SK-N-SH (cell line): ENCODE measurements around the gene NHSL1. TPM values are rescaled to one million over a fixed set of nuclear protein-coding genes. Genes with fewer than 3 reads are reported as not detected.

ENCODE experiments used
- CTCF ChIA-PET: fragments of 300-600, 350-600 bp; formaldehyde crosslinking; extraction: SDS; loops from one replicate; lab custom pipeline; 2021; lab: Yijun Ruan, JAX
- POLR2A ChIA-PET: fragments of 350-600 bp; sonication (Branson Sonifier 250); formaldehyde crosslinking; extraction: SDS; loops from one replicate; lab custom pipeline; 2020; ENCODE audit warnings: antibody characterized with exemption, inconsistent platforms; lab: Yijun Ruan, JAX
- DNase-seq: peaks from one replicate; pipeline ENCODE4 v3.0.0; 2012
- H2AFZ ChIP-seq: fragments of 200-600 bp; sonication (generic); 2 replicates; pipeline ENCODE4 v1.8.1; 2016; ENCODE audit warnings: antibody characterized with exemption, mild to moderate bottlenecking, low read depth
- H3F3A ChIP-seq: fragments of 200-600 bp; sonication (generic); replicated peaks from 2 replicates; pipeline ENCODE3; 2016; ENCODE audit warnings: antibody characterized with exemption, mild to moderate bottlenecking; ENCODE audit not compliant: insufficient read depth
- H3K27ac ChIP-seq, 2 experiments: fragments of 200-500 bp in 1 of 2; fragments of 200-600 bp in 1 of 2; sonication (Bioruptor generic) in 1 of 2; sonication (generic), shearing (Covaris generic) in 1 of 2; 2 replicates each; pipeline versions ENCODE4 v1.5.1 to v1.6.1; 2014 to 2016; ENCODE audit warnings: low read depth in 2 of 2, inconsistent platforms in 1 of 2, low read length in 1 of 2, mild to moderate bottlenecking in 1 of 2, mixed read lengths in 1 of 2
- H3K27me3 ChIP-seq: fragments of 200-600 bp; sonication (generic), shearing (Covaris generic); 2 replicates; pipeline ENCODE4 v1.6.1; 2016; ENCODE audit warnings: mixed run types; ENCODE audit not compliant: insufficient read depth
- H3K36me3 ChIP-seq, 2 experiments: fragments of 200-500 bp in 1 of 2; fragments of 200-600 bp in 1 of 2; sonication (Bioruptor generic) in 1 of 2; sonication (generic) in 1 of 2; replicated peaks in 1 of 2; 2 replicates each; pipeline versions ENCODE3 to v1.5.1; 2014 to 2016; ENCODE audit warnings: low read length in 1 of 2, mild to moderate bottlenecking in 1 of 2; ENCODE audit not compliant: insufficient read depth in 2 of 2, control insufficient read depth in 1 of 2
- H3K4me1 ChIP-seq, 2 experiments: fragments of 200-500 bp in 1 of 2; fragments of 200-600 bp in 1 of 2; sonication (Bioruptor generic) in 1 of 2; sonication (generic), shearing (Covaris generic) in 1 of 2; 2 replicates each; pipeline versions ENCODE4 v1.5.1 to v1.6.1; 2014 to 2016; ENCODE audit warnings: low read depth in 1 of 2, low read length in 1 of 2, mixed run types in 1 of 2; ENCODE audit not compliant: insufficient read depth in 2 of 2, control insufficient read depth in 1 of 2
- H3K4me2 ChIP-seq: fragments of 200-600 bp; sonication (generic), shearing (Covaris generic); 2 replicates; pipeline ENCODE4 v1.6.1; 2017; ENCODE audit warnings: mixed run types
- H3K4me3 ChIP-seq, 2 experiments: fragments of 200-500 bp in 1 of 2; fragments of 200-600 bp in 1 of 2; sonication (Bioruptor generic) in 1 of 2; sonication (generic), shearing (Covaris generic) in 1 of 2; 2 replicates each; pipeline versions ENCODE4 v1.5.1 to v1.8.1; 2014 to 2016; ENCODE audit warnings: low read depth in 2 of 2, inconsistent platforms in 1 of 2, low read length in 1 of 2, mild to moderate bottlenecking in 1 of 2, mixed read lengths in 1 of 2, moderate library complexity in 1 of 2
- H3K79me2 ChIP-seq: fragments of 200-600 bp; sonication (generic); 2 replicates; pipeline ENCODE4 v1.8.1; 2017; ENCODE audit warnings: mild to moderate bottlenecking; ENCODE audit not compliant: insufficient read depth
- H3K9ac ChIP-seq: fragments of 200-600 bp; sonication (generic); 2 replicates; pipeline ENCODE4 v1.6.1; 2017; ENCODE audit warnings: mixed run types
- H3K9me2 ChIP-seq: fragments of 200-600 bp; sonication (generic); 2 replicates; pipeline ENCODE4 v1.6.1; 2017; ENCODE audit warnings: mixed run types
- H3K9me3 ChIP-seq: fragments of 200-600 bp; sonication (generic); 2 replicates; pipeline ENCODE4 v1.6.1; 2017; ENCODE audit warnings: mixed run types, mild to moderate bottlenecking, moderate library complexity
- H4K20me1 ChIP-seq: fragments of 200-600 bp; sonication (generic); 2 replicates; pipeline ENCODE4 v1.6.1; 2017; ENCODE audit warnings: mild to moderate bottlenecking, mixed run types; ENCODE audit not compliant: insufficient read depth
- ELF1 ChIP-seq: IDR thresholded peaks from 2 replicates; pipeline ENCODE4 v1.4.0; 2012
- EP300 ChIP-seq, 2 experiments: IDR thresholded peaks; 2 replicates each; pipeline versions ENCODE4 v1.4.0 to v1.6.1; 2012; ENCODE audit warnings: borderline replicate concordance in 1 of 2, low read depth in 1 of 2, low read length in 1 of 2
- FOSL2 ChIP-seq: IDR thresholded peaks from 2 replicates; pipeline ENCODE4 v1.4.0; 2012; ENCODE audit warnings: low read depth, mild to moderate bottlenecking, moderate library complexity, borderline replicate concordance
- FOXM1 ChIP-seq: IDR thresholded peaks from 2 replicates; pipeline ENCODE4 v1.4.0; 2012; ENCODE audit warnings: low read depth, mild to moderate bottlenecking
- GATA2 ChIP-seq: sonication (generic); formaldehyde crosslinking; IDR thresholded peaks from 2 replicates; pipeline ENCODE4 v1.5.0; 2020; ENCODE audit warnings: mild to moderate bottlenecking, missing genetic modification reagents
- JUND ChIP-seq: IDR thresholded peaks from 2 replicates; pipeline ENCODE4 v1.4.0; 2012
- MEF2A ChIP-seq: IDR thresholded peaks from 2 replicates; pipeline ENCODE4 v1.4.0; 2012; ENCODE audit warnings: low read depth, borderline replicate concordance
- NRF1 ChIP-seq: IDR thresholded peaks from 2 replicates; pipeline ENCODE4 v1.6.1; 2012; ENCODE audit warnings: low read depth, mild to moderate bottlenecking, low read length
- PBX3 ChIP-seq: IDR thresholded peaks from 2 replicates; pipeline ENCODE4; 2012
- RAD21 ChIP-seq: IDR thresholded peaks from 2 replicates; pipeline ENCODE4 v1.6.1; 2012; ENCODE audit warnings: mild to moderate bottlenecking, low read length
- RCOR1 ChIP-seq: fragments of 150-350 bp; IDR thresholded peaks from 2 replicates; pipeline ENCODE4 v1.6.1; 2017; ENCODE audit warnings: antibody characterized with exemption, low read length
- RFX5 ChIP-seq: IDR thresholded peaks from 2 replicates; pipeline ENCODE4 v1.6.1; 2012; ENCODE audit warnings: mild to moderate bottlenecking, improper control_type of control experiment, low read length
- RXRA ChIP-seq: IDR thresholded peaks from 2 replicates; pipeline ENCODE4 v1.4.0; 2012; ENCODE audit warnings: low read depth, mild to moderate bottlenecking, borderline replicate concordance
- SIN3A ChIP-seq: IDR thresholded peaks from 2 replicates; pipeline ENCODE4 v1.6.1; 2012; ENCODE audit warnings: low read depth, mild to moderate bottlenecking, low read length, moderate library complexity, borderline replicate concordance
- TAF1 ChIP-seq: IDR thresholded peaks from 2 replicates; pipeline ENCODE4 v1.6.1; 2012; ENCODE audit warnings: low read depth, mild to moderate bottlenecking, low read length, moderate library complexity, borderline replicate concordance
- TEAD4 ChIP-seq: IDR thresholded peaks from 2 replicates; pipeline ENCODE4 v1.4.0; 2012; ENCODE audit warnings: mild to moderate bottlenecking, borderline replicate concordance; ENCODE audit not compliant: insufficient read depth
- YY1 ChIP-seq: IDR thresholded peaks from 2 replicates; pipeline ENCODE4 v1.4.0; 2012; ENCODE audit warnings: low read depth, mild to moderate bottlenecking
- WGBS: methylation state at CpG from one replicate; pipeline ENCODE4 v1.1.6; 2017; ENCODE audit warnings: low lambda C conversion rate; 5-methylcytosine and 5-hydroxymethylcytosine counted together
- polyA plus RNA-seq, 3 experiments: library from polyadenylated mRNA; depleted of rRNA; stranded (reverse); fragments of >200 nt; gene quantifications; 2 replicates each; pipeline ENCODE4 v1.2.3, GENCODE V29; 2012
- TF ChIP-seq, protein P1 (sequence below): IDR thresholded peaks from 2 replicates; pipeline ENCODE4 v1.4.0; 2012; ENCODE audit warnings: low read depth, borderline replicate concordance
- TF ChIP-seq, protein P2 (sequence below): fragments of 200-600 bp; sonication (generic); IDR thresholded peaks from 2 replicates; pipeline ENCODE4 v1.6.1; 2017; ENCODE audit warnings: antibody characterized with exemption, mild to moderate bottlenecking, moderate library complexity

NHSL1 gene
- polyA plus RNA-seq, 1 of the 3 experiments (the other 2 are of a cell fraction) = under 0.01 TPM

DNA sequence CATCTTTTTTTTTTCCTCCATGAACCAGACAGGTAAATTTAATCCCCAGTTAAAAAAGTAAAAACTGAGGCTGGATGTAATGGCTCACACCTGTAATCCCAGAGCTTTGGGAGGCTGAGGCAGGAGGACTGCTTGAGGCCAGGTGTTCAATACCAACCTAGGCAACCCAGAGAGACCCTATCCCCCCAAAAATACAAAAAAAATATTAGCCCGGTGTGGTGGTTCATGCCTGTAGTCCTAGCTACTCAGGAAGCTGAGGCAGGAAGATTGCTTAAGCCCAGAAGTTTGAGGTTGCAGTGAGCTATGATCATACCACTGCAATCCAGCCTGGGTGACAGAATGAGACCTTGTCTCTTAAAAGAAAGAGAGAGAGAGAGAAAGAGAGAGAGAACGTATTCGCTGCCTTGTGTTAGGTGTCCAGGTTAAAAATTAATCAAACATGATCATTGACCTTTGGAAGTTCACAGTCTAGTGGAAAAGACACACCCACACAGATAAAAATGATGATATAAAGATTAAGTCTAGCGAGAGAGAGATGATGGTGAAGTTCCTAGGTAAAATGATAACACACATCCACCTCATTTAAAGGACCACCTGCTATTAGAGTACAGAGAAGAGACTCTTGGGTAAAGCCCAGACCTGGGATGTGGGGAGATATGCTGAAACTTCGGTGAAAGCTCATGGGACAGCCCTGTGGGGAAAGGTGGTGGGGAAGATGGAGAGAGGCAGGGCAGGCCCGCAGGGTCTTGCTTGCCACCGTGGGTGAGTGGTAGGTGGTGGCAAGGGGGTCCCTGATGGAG, 4.8 kb upstream of the NHSL1 start:
- no peaks in the 10 kb centered on the region for H3K36me3 ChIP-seq
- H3K4me3 ChIP-seq = no peak overlapping the region
- H2AFZ ChIP-seq = no peak overlapping the region
- H3K27me3 ChIP-seq = peaks cover 20% of the 10 kb centered on the region; the same call in 1 of the 2 replicates
- H3K79me2 ChIP-seq = no peaks in the 10 kb centered on the region
- no peaks in the 10 kb centered on the region for H3F3A ChIP-seq
- H3K4me2 ChIP-seq = no peak overlapping the region
- no peaks in the 10 kb centered on the region for H4K20me1 ChIP-seq
- H3K4me1 ChIP-seq = no peaks in the 10 kb centered on the region
- no peaks in the 10 kb centered on the region for H3K9me2 ChIP-seq
- 6% methylated on average over 7 of the region's 7 CpGs for WGBS
- TF ChIP-seq RXRA = no peak
- TF ChIP-seq FOXM1 = no peak
- no peak overlapping the region for H3K27ac ChIP-seq
- CTCF ChIA-PET = interaction anchor here (0.8 kb wide), 1 partner anchor 14 kb away, joined by 3 read pairs; no protein-coding TSS in a partner anchor
- no peak for DNase-seq
- H3K9me3 ChIP-seq = no peaks in the 10 kb centered on the region
- no peak overlapping the region for H3K9ac ChIP-seq
- POLR2A ChIA-PET = no interaction called here

- POLR2A ChIA-PET = no interaction called here
- no peaks in the 10 kb centered on the region for H3K36me3 ChIP-seq
- H3K79me2 ChIP-seq = no peaks in the 10 kb centered on the region
- no peaks in the 10 kb centered on the region for H3K9me3 ChIP-seq
- H3K9ac ChIP-seq = no peak overlapping the region
- no peaks in the 10 kb centered on the region for H3K4me1 ChIP-seq
- no peak overlapping the region for H3K4me2 ChIP-seq
- H3K9me2 ChIP-seq = no peaks in the 10 kb centered on the region
- no peak overlapping the region for H2AFZ ChIP-seq
- TF ChIP-seq JUND = no peak
- TF ChIP-seq GATA2 = no peak
- no peak for TF ChIP-seq MEF2A
- TF ChIP-seq FOSL2 = no peak
- TF ChIP-seq YY1 = no peak
- no peak for TF ChIP-seq TAF1
- TF ChIP-seq, all 33 proteins: peak for 0
- no peak overlapping the region for H3K27ac ChIP-seq
- H3K4me3 ChIP-seq = no peak overlapping the region
- CTCF ChIA-PET = no interaction called here
- no peaks in the 10 kb centered on the region for H3F3A ChIP-seq
- no peak for DNase-seq
- H3K27me3 ChIP-seq = peaks cover 25% of the 10 kb centered on the region; the same call in 1 of the 2 replicates
- WGBS = 13% methylated on average over 3 of the region's 3 CpGs
- H4K20me1 ChIP-seq = no peaks in the 10 kb centered on the region
Observed at GRCh38 chr6:138502546-138502945, 3.3 kb upstream of the NHSL1 start.

DNA sequence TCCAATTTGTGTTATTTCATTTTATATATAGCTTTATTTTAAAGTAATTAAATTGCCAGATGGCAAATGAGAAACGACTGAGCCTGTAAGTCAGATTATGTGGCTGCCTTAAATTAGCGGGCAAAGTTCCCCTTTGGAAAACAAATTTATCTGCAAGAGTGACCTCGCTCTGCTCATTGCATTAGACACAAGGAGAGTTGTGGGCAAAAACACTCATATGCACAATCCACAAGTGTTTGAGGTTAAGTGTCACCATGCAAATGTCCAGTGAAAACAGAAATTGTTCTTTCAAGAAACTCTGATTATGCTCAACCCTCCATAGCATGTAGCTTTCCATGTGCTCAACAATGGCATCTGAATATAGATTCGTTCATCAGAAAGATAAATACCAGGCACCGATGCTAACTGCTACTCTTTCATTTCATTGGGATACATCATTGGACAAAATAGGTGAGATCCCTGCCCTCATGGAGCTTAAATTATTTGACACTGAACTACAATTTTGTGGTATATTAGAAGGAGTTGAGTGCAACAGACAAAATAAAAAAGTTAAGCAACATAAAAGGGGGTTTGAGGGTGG, 1.7 kb upstream of the NHSL1 start:
- Histone ChIP-seq H4K20me1 (no peaks in the 10 kb centered on the region), H2AFZ (no peak overlapping the region), H3F3A (no peaks in the 10 kb centered on the region), H3K4me1 (no peaks in the 10 kb centered on the region), H3K9me3 (no peaks in the 10 kb centered on the region), H3K4me2 (no peak overlapping the region), H3K36me3 (no peaks in the 10 kb centered on the region), H3K9me2 (no peaks in the 10 kb centered on the region), H3K9ac (no peak overlapping the region), H3K79me2 (no peaks in the 10 kb centered on the region), H3K4me3 (no peak overlapping the region), H3K27me3 (peaks cover 25% of the 10 kb centered on the region; the same call in 1 of the 2 replicates), H3K27ac (no peak overlapping the region)
- DNase-seq = no peak
- WGBS = 6% methylated on average over 5 of the region's 5 CpGs
- CTCF ChIA-PET = no interaction called here
- POLR2A ChIA-PET = no interaction called here
- TF ChIP-seq EP300 (IDR thresholded peaks at IDR 0.05; ENCODE audit: borderline replicate concordance in 1 of 2, low read depth in 1 of 2, low read length in 1 of 2) (no peak), ELF1 (no peak), PBX3 (no peak), SIN3A (no peak), NRF1 (no peak), RAD21 (no peak), GATA2 (no peak), RCOR1 (no peak), TEAD4 (no peak), RFX5 (no peak), FOXM1 (no peak), YY1 (no peak)
- TF ChIP-seq, protein P1, sequence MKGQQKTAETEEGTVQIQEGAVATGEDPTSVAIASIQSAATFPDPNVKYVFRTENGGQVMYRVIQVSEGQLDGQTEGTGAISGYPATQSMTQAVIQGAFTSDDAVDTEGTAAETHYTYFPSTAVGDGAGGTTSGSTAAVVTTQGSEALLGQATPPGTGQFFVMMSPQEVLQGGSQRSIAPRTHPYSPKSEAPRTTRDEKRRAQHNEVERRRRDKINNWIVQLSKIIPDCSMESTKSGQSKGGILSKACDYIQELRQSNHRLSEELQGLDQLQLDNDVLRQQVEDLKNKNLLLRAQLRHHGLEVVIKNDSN = no peak
- TF ChIP-seq, protein P2, sequence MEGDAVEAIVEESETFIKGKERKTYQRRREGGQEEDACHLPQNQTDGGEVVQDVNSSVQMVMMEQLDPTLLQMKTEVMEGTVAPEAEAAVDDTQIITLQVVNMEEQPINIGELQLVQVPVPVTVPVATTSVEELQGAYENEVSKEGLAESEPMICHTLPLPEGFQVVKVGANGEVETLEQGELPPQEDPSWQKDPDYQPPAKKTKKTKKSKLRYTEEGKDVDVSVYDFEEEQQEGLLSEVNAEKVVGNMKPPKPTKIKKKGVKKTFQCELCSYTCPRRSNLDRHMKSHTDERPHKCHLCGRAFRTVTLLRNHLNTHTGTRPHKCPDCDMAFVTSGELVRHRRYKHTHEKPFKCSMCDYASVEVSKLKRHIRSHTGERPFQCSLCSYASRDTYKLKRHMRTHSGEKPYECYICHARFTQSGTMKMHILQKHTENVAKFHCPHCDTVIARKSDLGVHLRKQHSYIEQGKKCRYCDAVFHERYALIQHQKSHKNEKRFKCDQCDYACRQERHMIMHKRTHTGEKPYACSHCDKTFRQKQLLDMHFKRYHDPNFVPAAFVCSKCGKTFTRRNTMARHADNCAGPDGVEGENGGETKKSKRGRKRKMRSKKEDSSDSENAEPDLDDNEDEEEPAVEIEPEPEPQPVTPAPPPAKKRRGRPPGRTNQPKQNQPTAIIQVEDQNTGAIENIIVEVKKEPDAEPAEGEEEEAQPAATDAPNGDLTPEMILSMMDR = no peak
